Caco-2 (cell line): ENCODE measurements around the gene CR1L. TPM values are rescaled to one million over a fixed set of nuclear protein-coding genes. Genes with fewer than 3 reads are reported as not detected.

Source experiments
- BruUV-seq: library from RNA; stranded (reverse); fragments of 400-500 nt; replicated peaks from 2 replicates; lab custom pipeline; 2021; lab: Mats Ljungman, UMichigan
- CTCF ChIA-PET: fragments of 300-600 bp; sonication (Branson Sonifier 250); formaldehyde crosslinking; loops from one replicate; lab custom pipeline; 2022; ENCODE audit warnings: antibody characterized with exemption; lab: Charles Lee
- POLR2A ChIA-PET: fragments of 300-600 bp; sonication (Branson Sonifier 250); formaldehyde crosslinking; loops from one replicate; lab custom pipeline; 2022; ENCODE audit warnings: antibody characterized with exemption; lab: Charles Lee
- DNase-seq, 2 experiments: peaks; one replicate each; pipeline versions ENCODE4 v3.0.0 to v3.0.0-alpha.2; 2020 to 2022
- H3K27me3 ChIP-seq: replicated peaks from 2 replicates; pipeline ENCODE4 v1.6.0; 2011; ENCODE audit warnings: low read length; ENCODE audit not compliant: control insufficient read depth, insufficient read depth
- H3K36me3 ChIP-seq: 2 replicates; pipeline ENCODE4 v1.5.1; 2011; ENCODE audit warnings: low read length; ENCODE audit not compliant: control insufficient read depth, insufficient read depth
- H3K4me1 ChIP-seq: fragments of 250-450 bp; sonication (Bioruptor Pico); 2 replicates; pipeline ENCODE4 v1.5.1; 2020; ENCODE audit warnings: mild to moderate bottlenecking
- H3K4me3 ChIP-seq: 2 replicates; pipeline ENCODE4 v1.5.1; 2011; ENCODE audit warnings: low read depth, mild to moderate bottlenecking, control low read depth, low read length
- H3K9me3 ChIP-seq: fragments of 250-450 bp; sonication (Bioruptor Pico); 2 replicates; pipeline ENCODE4 v1.5.1; 2020; ENCODE audit warnings: mild to moderate bottlenecking, moderate library complexity
- H3K27ac Mint-ChIP-seq: one replicate; pipeline ENCODE4 v1.8.0; 2022; ENCODE audit warnings: mixed read lengths; ENCODE audit not compliant: unreplicated experiment
- H3K27me3 Mint-ChIP-seq: one replicate; pipeline ENCODE4 v1.8.0; 2022; ENCODE audit warnings: mixed read lengths; ENCODE audit not compliant: insufficient read depth, unreplicated experiment
- H3K36me3 Mint-ChIP-seq: one replicate; pipeline ENCODE4 v1.8.0; 2022; ENCODE audit warnings: mild to moderate bottlenecking, mixed read lengths; ENCODE audit not compliant: insufficient read depth, unreplicated experiment
- H3K4me1 Mint-ChIP-seq: one replicate; pipeline ENCODE4 v1.8.0; 2022; ENCODE audit warnings: low read depth, mixed read lengths; ENCODE audit not compliant: unreplicated experiment
- H3K4me3 Mint-ChIP-seq: one replicate; pipeline ENCODE4 v1.8.0; 2022; ENCODE audit warnings: mild to moderate bottlenecking, moderate library complexity, mixed read lengths; ENCODE audit not compliant: unreplicated experiment
- H3K9me3 Mint-ChIP-seq: one replicate; pipeline ENCODE4 v1.8.0; 2022; ENCODE audit warnings: mixed read lengths; ENCODE audit not compliant: unreplicated experiment
- intact Hi-C: fragments of 100-400 bp; cut with micrococcal nuclease; formaldehyde crosslinking; loops from one replicate; pipeline ENCODE4 v1.10.0; 2022; ENCODE audit not compliant: unreplicated experiment
- total RNA-seq: library from RNA; stranded (reverse); gene quantifications from 2 replicates; pipeline ENCODE4 v1.2.3, GENCODE V29; 2022
- TF ChIP-seq, protein P1 (sequence below), 2 experiments: fragments of 200-600 bp in 1 of 2; IDR thresholded peaks; 1 replicate in 1 of 2; 2 replicates in 1 of 2; pipeline versions ENCODE4 v1.5.1 to v1.8.0; 2011 to 2022; ENCODE audit warnings: antibody characterized with exemption in 1 of 2, control low read depth in 1 of 2, inconsistent platforms in 1 of 2, low read depth in 1 of 2, low read length in 1 of 2, mild to moderate bottlenecking in 1 of 2, moderate library complexity in 1 of 2; ENCODE audit not compliant: insufficient read depth in 1 of 2, severe bottlenecking in 1 of 2, unreplicated experiment in 1 of 2

The CR1L gene
- total RNA-seq, 1 experiment from 2014 or later: not detected

DNA sequence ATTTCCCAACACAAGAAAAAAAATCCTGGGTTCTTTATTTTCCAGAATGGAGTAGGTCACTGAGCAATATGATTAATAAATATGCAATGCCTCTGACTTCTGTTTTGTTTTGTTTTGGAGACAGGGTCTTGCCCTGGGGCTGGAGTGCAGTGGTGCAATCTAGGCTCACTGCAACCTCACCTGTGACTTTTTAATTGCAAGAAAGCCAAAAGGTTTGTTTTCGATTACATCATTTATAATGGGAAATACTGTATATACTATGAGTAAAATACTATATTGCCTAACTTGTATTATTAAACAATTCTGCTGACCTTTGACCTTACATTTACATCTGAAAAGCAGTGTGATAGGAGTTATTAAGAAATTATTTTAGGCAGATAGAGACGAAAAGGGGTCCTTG lies 95.3 kb downstream of the CR1L start:
- H3K9me3 Mint-ChIP-seq: no peaks in the 10 kb centered on the region
- Histone ChIP-seq H3K36me3 (no peaks in the 10 kb centered on the region), H3K27me3 (no peaks in the 10 kb centered on the region), H3K4me1 (peaks cover 10% of the 10 kb centered on the region), H3K4me3 (no peak overlapping the region), H3K9me3 (no peaks in the 10 kb centered on the region)
- no peak overlapping the region for H3K4me3 Mint-ChIP-seq
- ChIA-PET CTCF (no interaction called here), POLR2A (no interaction called here)
- BruUV-seq: no TSS peak
- DNase-seq: no peak
- H3K4me1 Mint-ChIP-seq: peaks cover 17% of the 10 kb centered on the region
- H3K36me3 Mint-ChIP-seq: no peaks in the 10 kb centered on the region
- intact Hi-C loops: no loop called here
- TF ChIP-seq, protein P1, sequence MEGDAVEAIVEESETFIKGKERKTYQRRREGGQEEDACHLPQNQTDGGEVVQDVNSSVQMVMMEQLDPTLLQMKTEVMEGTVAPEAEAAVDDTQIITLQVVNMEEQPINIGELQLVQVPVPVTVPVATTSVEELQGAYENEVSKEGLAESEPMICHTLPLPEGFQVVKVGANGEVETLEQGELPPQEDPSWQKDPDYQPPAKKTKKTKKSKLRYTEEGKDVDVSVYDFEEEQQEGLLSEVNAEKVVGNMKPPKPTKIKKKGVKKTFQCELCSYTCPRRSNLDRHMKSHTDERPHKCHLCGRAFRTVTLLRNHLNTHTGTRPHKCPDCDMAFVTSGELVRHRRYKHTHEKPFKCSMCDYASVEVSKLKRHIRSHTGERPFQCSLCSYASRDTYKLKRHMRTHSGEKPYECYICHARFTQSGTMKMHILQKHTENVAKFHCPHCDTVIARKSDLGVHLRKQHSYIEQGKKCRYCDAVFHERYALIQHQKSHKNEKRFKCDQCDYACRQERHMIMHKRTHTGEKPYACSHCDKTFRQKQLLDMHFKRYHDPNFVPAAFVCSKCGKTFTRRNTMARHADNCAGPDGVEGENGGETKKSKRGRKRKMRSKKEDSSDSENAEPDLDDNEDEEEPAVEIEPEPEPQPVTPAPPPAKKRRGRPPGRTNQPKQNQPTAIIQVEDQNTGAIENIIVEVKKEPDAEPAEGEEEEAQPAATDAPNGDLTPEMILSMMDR (IDR thresholded peaks at IDR 0.05; ENCODE audit: insufficient read depth in 1 of 2, low read depth in 1 of 2, low read length in 1 of 2, severe bottlenecking in 1 of 2, unreplicated experiment in 1 of 2): no peak
- no peak overlapping the region for H3K27ac Mint-ChIP-seq
- no peaks in the 10 kb centered on the region for H3K27me3 Mint-ChIP-seq

GRCh38 chr1:207742850-207743555 lies 98.1 kb downstream of the CR1L start:
- CTCF ChIA-PET: no interaction called here
- peaks cover 14% of the 10 kb centered on the region for H3K4me1 Mint-ChIP-seq

GRCh38 chr1:207744000-207744534 lies 99.1 kb downstream of the CR1L start:
- ChIA-PET CTCF (no interaction called here), POLR2A (no interaction called here)
- Histone ChIP-seq H3K4me3 (no peak overlapping the region), H3K9me3 (no peaks in the 10 kb centered on the region), H3K36me3 (no peaks in the 10 kb centered on the region), H3K27me3 (no peaks in the 10 kb centered on the region), H3K4me1 (peaks cover 38% of the 10 kb centered on the region)
- no peak overlapping the region for H3K4me3 Mint-ChIP-seq
- H3K9me3 Mint-ChIP-seq: no peaks in the 10 kb centered on the region
- H3K4me1 Mint-ChIP-seq: peaks cover 15% of the 10 kb centered on the region
- DNase-seq: no peak
- BruUV-seq: no TSS peak
- no peaks in the 10 kb centered on the region for H3K27me3 Mint-ChIP-seq
- H3K27ac Mint-ChIP-seq: no peak overlapping the region
- no peaks in the 10 kb centered on the region for H3K36me3 Mint-ChIP-seq
- intact Hi-C loops: no loop called here
- TF ChIP-seq, protein P1 (IDR thresholded peaks at IDR 0.05; ENCODE audit: insufficient read depth in 1 of 2, low read depth in 1 of 2, low read length in 1 of 2, severe bottlenecking in 1 of 2, unreplicated experiment in 1 of 2): no peak

More at GRCh38 chr1:207742850-207743555, 98.1 kb downstream of the CR1L start:
- Mint-ChIP-seq H3K27me3 (no peaks in the 10 kb centered on the region), H3K36me3 (no peaks in the 10 kb centered on the region), H3K9me3 (no peaks in the 10 kb centered on the region), H3K4me3 (no peak overlapping the region), H3K27ac (no peak overlapping the region)
- no TSS peak for BruUV-seq
- no peak overlapping the region for H3K4me3 ChIP-seq
- H3K36me3 ChIP-seq: no peaks in the 10 kb centered on the region
- DNase-seq: no peak
- POLR2A ChIA-PET: no interaction called here
- intact Hi-C loops: no loop called here
- no peaks in the 10 kb centered on the region for H3K9me3 ChIP-seq
- peaks cover 32% of the 10 kb centered on the region for H3K4me1 ChIP-seq
- TF ChIP-seq, protein P1 (IDR thresholded peaks at IDR 0.05; ENCODE audit: insufficient read depth in 1 of 2, low read depth in 1 of 2, low read length in 1 of 2, severe bottlenecking in 1 of 2, unreplicated experiment in 1 of 2): no peak
- H3K27me3 ChIP-seq: no peaks in the 10 kb centered on the region
